GM21576 (cell line): Measurements from ENCODE around the gene PAPOLB.
A peak's percentile ranks its signal among the peaks of the same experiment; 100 is the strongest.

Source experiments
- ATAC-seq: cut with Tn5 transposase; IDR thresholded peaks from one replicate; pipeline ENCODE4 v1.9.1; 2021; ENCODE audit warnings: mild to moderate bottlenecking, moderate library complexity; ENCODE audit not compliant: unreplicated experiment

PAPOLB gene

GRCh38 chr7:4842319-4843064 is 19.3 kb downstream of the PAPOLB start:
- no peak for ATAC-seq

GRCh38 chr7:4841836-4842235 is 20.0 kb downstream of the PAPOLB start:
- ATAC-seq = no peak

DNA sequence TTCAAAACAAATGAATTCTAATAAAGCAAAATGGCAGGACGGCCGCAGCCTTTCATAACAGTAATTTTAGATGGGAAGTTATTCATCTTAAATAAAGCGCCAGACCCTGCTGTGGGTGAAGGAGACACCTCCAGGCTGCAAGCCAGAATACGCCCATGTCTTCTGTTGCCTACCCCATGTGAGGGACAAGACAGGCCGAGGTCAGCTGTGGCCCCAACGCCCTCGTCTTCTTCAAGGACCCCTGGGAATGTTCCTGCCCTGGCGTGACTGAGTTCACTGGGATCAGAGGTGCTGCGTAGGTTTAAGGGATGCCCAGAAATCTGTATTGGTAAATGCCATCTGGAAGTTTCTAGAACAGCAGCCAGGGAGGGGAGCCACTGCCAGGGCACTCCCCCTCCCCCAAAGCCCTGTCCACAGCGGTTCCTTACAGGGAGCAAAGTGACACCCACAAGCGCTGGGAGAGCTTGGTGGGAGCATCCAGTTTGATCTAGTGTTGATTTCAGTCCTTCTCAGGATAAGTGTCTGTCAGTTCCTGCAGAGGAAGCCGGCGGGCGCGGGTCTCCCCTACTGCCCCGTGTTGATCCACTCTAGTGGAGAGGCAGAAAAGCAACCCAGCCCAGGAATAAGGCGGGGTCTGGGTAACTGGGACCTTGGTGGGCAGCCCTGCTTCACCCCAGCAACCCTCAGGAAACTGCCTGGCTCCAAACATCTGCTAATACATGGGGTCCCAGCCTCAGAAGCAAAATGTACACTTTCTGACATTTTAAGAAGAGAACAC is 20.6 kb downstream of the PAPOLB start:
- ATAC-seq = no peak

GRCh38 chr7:4840079-4840501 is 21.7 kb downstream of the PAPOLB start:
- no peak for ATAC-seq

- no peak for ATAC-seq
These were observed 23.1 kb downstream of the PAPOLB start for GRCh38 chr7:4838626-4839334.

DNA sequence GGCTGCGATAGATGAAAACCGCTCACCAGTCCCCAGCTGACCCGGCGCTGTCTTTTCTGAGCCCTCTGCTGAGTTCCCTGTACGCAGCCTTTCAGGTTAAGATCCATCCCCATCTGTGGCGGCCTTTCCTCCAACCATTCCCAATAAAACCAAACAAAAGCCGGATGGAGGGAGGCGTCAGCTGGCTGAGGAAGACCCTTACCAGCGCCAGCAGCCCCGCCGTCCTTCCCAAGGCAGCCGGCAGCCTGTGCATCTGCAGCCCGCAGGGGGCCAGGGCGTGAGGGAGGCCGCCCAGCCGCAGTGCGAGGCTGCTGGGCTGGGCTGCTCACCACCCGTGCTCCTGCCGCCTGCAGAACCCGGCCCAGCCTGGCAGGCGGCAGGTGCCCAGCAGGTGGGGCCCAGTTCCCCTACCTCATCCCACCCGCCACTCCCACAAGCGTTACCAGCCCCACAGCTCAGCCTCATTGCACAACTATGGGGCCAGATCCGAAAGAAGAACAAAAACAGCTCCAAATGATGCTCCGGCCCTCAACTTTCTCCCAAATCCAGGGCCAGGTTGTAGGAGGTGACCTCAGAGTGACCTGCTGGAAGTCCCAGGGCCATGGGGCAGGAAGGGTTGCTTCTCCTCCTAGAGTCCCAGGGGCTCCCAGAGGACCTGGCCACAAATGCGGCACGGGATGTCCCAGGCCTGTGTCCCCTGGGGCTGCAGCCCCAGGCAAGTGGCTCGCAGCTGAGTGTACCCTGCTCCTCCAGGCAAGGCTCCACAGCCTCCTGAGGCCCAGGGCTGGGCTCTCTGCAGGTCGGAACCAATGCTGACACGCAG is 23.8 kb downstream of the PAPOLB start:
- no peak for ATAC-seq

- ATAC-seq = no peak
These were observed 24.6 kb downstream of the PAPOLB start for GRCh38 chr7:4837041-4837802.

DNA sequence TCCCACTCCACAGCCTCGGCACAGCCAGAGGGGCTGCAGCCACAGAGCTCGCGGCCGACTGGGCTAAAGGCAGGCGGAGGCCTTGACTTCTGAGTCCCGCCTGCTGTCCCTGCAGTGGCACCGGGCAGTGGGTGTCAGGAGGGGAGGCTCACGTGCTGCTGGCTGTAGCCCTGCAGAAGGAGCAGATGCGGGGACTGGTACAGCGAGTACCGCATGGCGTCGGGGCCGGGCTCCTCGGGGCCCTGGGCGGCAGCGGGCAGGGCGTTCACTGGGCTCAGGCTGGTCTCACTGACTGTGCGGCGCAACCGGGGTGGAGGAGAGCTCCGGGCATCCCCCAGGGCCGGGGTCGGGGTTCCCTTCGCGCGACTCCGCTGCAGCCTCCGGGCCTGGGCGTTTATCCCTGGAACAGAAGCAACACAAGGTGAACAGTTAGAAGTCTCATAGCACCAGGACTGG is 25.6 kb downstream of the PAPOLB start:
- ATAC-seq = no peak

GRCh38 chr7:4835398-4836205 is 26.2 kb downstream of the PAPOLB start:
- ATAC-seq = no peak

GRCh38 chr7:4834601-4835397 is 27.0 kb downstream of the PAPOLB start:
- no peak for ATAC-seq

- no peak for ATAC-seq
These were observed 27.9 kb downstream of the PAPOLB start for GRCh38 chr7:4833691-4834600.

- ATAC-seq = no peak
These were observed 28.7 kb downstream of the PAPOLB start for GRCh38 chr7:4833176-4833575.

- no peak for ATAC-seq
These were observed 29.1 kb downstream of the PAPOLB start for GRCh38 chr7:4832711-4833110.

GRCh38 chr7:4831723-4832495 is 29.9 kb downstream of the PAPOLB start:
- ATAC-seq = no peak

DNA sequence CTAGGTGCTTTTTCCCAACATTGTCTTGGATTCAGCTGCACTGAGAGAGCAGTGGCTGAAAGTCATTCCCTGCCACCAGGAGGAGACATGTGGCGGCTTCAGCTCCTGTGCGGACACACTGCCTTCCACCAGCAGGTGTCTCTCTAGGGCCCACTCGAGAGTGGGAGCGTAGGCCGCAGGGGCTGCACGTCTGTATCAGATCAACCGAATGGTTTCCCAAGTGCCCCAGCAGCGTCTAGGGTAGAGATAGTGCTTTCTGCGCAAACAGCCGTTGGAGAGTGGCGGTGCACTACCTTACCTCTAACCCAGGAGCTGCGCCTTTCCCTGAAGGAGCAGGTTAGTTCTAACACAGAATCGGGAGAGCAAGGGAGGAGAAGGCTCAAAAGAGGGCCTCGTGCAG is 31.7 kb downstream of the PAPOLB start:
- ATAC-seq = peak; percentile 82

DNA sequence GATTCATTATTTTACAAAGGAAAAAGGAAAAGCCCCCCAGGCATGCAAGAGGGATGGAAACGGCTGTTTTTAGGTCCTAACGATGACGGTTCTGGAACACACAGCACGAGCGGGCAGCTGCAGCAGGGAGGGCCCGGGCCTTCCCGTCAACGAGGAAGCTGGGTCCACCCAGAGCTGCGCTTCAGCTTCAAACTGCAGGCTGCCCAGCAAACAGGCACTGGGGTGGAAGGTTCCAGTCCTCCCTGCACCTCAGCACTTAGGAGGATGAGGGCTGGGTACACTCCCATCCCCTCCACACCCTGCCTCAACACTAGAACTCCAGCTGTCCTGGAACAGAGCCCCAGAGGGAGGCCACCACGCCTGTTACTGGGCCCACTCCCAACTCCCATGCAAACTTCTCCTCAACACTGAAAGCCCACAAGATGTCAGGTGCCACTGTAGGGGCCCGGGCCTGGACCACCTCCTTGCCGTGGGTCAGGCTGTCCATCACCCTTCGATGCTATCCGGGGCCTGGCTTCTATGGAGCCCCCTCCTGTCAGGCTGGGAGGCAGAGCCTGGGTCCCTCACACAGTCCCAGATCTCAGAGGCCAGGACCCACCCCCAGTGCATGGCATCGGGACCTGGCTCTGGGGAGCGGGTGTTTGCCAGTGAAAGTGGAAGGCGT is 33.0 kb downstream of the PAPOLB start:
- ATAC-seq = no peak
